IMR-90 (cell line): Measurements from ENCODE around the gene TCF20.

ENCODE experiments used
- BHLHE40 ChIP-seq: fragments of 150-350 bp; IDR thresholded peaks from 2 replicates; pipeline ENCODE4 v1.6.1; 2016; ENCODE audit warnings: mild to moderate bottlenecking, low read depth, low read length
- CEBPB ChIP-seq: IDR thresholded peaks from 2 replicates; pipeline ENCODE4 v1.6.1; 2012; ENCODE audit warnings: low read depth, low read length, improper control_type of control experiment
- CHD1 ChIP-seq: IDR thresholded peaks from 2 replicates; pipeline ENCODE4 v1.6.1; 2012; ENCODE audit warnings: low read depth, low read length, improper control_type of control experiment
- MAFK ChIP-seq: IDR thresholded peaks from 2 replicates; pipeline ENCODE4 v1.6.1; 2012; ENCODE audit warnings: low read depth, low read length, improper control_type of control experiment
- MXI1 ChIP-seq: IDR thresholded peaks from 2 replicates; pipeline ENCODE4 v1.6.1; 2012; ENCODE audit warnings: low read depth, mild to moderate bottlenecking, low read length, moderate library complexity, borderline replicate concordance
- POLR2A ChIP-seq: IDR thresholded peaks from 2 replicates; pipeline ENCODE4 v1.6.1; 2012; ENCODE audit warnings: mild to moderate bottlenecking, low read depth, low read length
- RAD21 ChIP-seq: IDR thresholded peaks from 2 replicates; pipeline ENCODE4 v1.6.1; 2012; ENCODE audit warnings: low read length, improper control_type of control experiment
- RCOR1 ChIP-seq: IDR thresholded peaks from 2 replicates; pipeline ENCODE4 v1.6.1; 2012; ENCODE audit warnings: mild to moderate bottlenecking, low read length, improper control_type of control experiment; ENCODE audit not compliant: insufficient replicate concordance
- RFX5 ChIP-seq: IDR thresholded peaks from 2 replicates; pipeline ENCODE4 v1.8.0; 2012; ENCODE audit warnings: low read depth, mild to moderate bottlenecking, low read length, moderate library complexity
- TF ChIP-seq, protein P1 (sequence below): conservative IDR thresholded peaks from 2 replicates; pipeline ENCODE4 v1.5.1; 2012; ENCODE audit warnings: mild to moderate bottlenecking, low read depth, low read length, improper control_type of control experiment
- TF ChIP-seq, protein P2 (sequence below): fragments of 150-350 bp; IDR thresholded peaks from 2 replicates; pipeline ENCODE4 v1.6.1; 2017; ENCODE audit warnings: mild to moderate bottlenecking, antibody characterized with exemption, low read length, low read depth
- TF ChIP-seq, protein P3 (sequence below): fragments of 150-350 bp; IDR thresholded peaks from 2 replicates; pipeline ENCODE4 v1.6.1; 2016; ENCODE audit warnings: low read depth, mild to moderate bottlenecking, low read length, moderate library complexity, borderline replicate concordance

DNA sequence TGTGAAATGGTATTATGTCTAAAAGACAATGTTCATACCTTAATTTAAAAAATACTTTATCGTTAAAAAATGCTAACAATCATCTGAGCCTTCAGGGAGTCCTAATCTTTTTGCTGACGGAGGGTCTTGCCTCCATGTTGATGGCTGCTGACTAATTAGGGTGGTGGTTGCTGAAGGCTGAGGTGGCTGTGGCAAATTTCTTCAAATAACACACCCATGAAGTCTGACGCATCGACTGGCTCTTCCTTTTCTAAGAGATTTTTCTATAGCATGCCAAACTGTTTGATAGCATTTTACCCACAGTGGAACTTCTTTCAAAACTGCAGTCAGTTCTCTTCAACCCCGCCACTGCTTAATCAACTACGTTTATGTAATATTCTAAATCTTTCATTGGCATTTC is 33.6 kb downstream of the TCF20 start:
- TF ChIP-seq, protein P1, sequence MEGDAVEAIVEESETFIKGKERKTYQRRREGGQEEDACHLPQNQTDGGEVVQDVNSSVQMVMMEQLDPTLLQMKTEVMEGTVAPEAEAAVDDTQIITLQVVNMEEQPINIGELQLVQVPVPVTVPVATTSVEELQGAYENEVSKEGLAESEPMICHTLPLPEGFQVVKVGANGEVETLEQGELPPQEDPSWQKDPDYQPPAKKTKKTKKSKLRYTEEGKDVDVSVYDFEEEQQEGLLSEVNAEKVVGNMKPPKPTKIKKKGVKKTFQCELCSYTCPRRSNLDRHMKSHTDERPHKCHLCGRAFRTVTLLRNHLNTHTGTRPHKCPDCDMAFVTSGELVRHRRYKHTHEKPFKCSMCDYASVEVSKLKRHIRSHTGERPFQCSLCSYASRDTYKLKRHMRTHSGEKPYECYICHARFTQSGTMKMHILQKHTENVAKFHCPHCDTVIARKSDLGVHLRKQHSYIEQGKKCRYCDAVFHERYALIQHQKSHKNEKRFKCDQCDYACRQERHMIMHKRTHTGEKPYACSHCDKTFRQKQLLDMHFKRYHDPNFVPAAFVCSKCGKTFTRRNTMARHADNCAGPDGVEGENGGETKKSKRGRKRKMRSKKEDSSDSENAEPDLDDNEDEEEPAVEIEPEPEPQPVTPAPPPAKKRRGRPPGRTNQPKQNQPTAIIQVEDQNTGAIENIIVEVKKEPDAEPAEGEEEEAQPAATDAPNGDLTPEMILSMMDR = no peak
- no peak for TF ChIP-seq BHLHE40
- TF ChIP-seq RAD21 = no peak
- no peak for TF ChIP-seq POLR2A
- no peak for TF ChIP-seq CEBPB
- TF ChIP-seq MXI1 = no peak
- TF ChIP-seq MAFK = no peak
- TF ChIP-seq RCOR1 = no peak
- no peak for TF ChIP-seq RFX5
- TF ChIP-seq CHD1 = no peak
- TF ChIP-seq, protein P2, sequence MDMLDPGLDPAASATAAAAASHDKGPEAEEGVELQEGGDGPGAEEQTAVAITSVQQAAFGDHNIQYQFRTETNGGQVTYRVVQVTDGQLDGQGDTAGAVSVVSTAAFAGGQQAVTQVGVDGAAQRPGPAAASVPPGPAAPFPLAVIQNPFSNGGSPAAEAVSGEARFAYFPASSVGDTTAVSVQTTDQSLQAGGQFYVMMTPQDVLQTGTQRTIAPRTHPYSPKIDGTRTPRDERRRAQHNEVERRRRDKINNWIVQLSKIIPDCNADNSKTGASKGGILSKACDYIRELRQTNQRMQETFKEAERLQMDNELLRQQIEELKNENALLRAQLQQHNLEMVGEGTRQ = no peak
- TF ChIP-seq, protein P3, sequence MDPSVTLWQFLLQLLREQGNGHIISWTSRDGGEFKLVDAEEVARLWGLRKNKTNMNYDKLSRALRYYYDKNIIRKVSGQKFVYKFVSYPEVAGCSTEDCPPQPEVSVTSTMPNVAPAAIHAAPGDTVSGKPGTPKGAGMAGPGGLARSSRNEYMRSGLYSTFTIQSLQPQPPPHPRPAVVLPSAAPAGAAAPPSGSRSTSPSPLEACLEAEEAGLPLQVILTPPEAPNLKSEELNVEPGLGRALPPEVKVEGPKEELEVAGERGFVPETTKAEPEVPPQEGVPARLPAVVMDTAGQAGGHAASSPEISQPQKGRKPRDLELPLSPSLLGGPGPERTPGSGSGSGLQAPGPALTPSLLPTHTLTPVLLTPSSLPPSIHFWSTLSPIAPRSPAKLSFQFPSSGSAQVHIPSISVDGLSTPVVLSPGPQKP = no peak
